Esophagus muscularis mucosa (tissue), 4 donors: ENCODE data around the gene PRDM15. TPM values are rescaled to one million over a fixed set of nuclear protein-coding genes. Genes with fewer than 3 reads are reported as not detected.
A peak's percentile ranks its signal among the peaks of the same experiment; 100 is the strongest.

Source experiments
- DNase-seq: peaks from one replicate; pipeline ENCODE4 v3.0.0-alpha.2; 2017; ENCODE audit errors: extremely low spot score
- H3K27ac ChIP-seq, 4 donors: fragments of 200-600 bp; sonication (generic); replicated peaks in 1 of 4; 1 replicate in 3 of 4; 2 replicates in 1 of 4; pipeline ENCODE4 v1.5.1; 2016 to 2019; ENCODE audit warnings: mild to moderate bottlenecking in 1 of 4
- H3K27me3 ChIP-seq, 4 donors: fragments of 200-600 bp; sonication (generic); one replicate each; pipeline versions ENCODE4 v1.5.1 to v1.6.0; 2016 to 2019
- H3K36me3 ChIP-seq, 4 donors: fragments of 200-600 bp; sonication (generic); one replicate each; pipeline ENCODE4 v1.5.1; 2016 to 2019
- H3K4me1 ChIP-seq, 4 donors: fragments of 200-600 bp; sonication (generic); one replicate each; pipeline ENCODE4 v1.5.1; 2016 to 2019
- H3K4me3 ChIP-seq, 4 donors: fragments of 200-600 bp; sonication (generic); 1 replicate in 2 of 4; 2 replicates in 2 of 4; pipeline ENCODE4 v1.5.1; 2016 to 2019; ENCODE audit warnings: mild to moderate bottlenecking in 4 of 4, moderate library complexity in 1 of 4
- H3K9me3 ChIP-seq, 4 donors: fragments of 200-600 bp; sonication (generic); 1 replicate in 3 of 4; 2 replicates in 1 of 4; pipeline ENCODE4 v1.5.1; 2016 to 2019
- CTCF ChIP-seq, 3 experiments: fragments of 200-600 bp in 2 of 3; fragments of 450-650 bp in 1 of 3; sonication (generic) in 2 of 3; IDR thresholded peaks; one replicate each; pipeline ENCODE4 v1.5.1; 2017 to 2019; ENCODE audit warnings: antibody characterized with exemption in 3 of 3, mild to moderate bottlenecking in 2 of 3, moderate library complexity in 1 of 3
- EP300 ChIP-seq: sonication (generic); formaldehyde crosslinking; IDR thresholded peaks from one replicate; pipeline ENCODE4 v1.6.1; 2017; ENCODE audit warnings: antibody characterized with exemption
- POLR2A ChIP-seq: fragments of 450-650 bp; IDR thresholded peaks from one replicate; pipeline ENCODE4 v1.6.1; 2017; ENCODE audit warnings: antibody characterized with exemption, moderate library complexity, mild to moderate bottlenecking, low read depth
- POLR2AphosphoS5 ChIP-seq, 2 donors: sonication (generic); formaldehyde crosslinking; IDR thresholded peaks; one replicate each; pipeline ENCODE4 v1.6.1; 2017; ENCODE audit warnings: antibody characterized with exemption in 2 of 2
- WGBS: methylation state at CpG from one replicate; pipeline ENCODE4 v1.1.5; 2018; 5-methylcytosine and 5-hydroxymethylcytosine counted together
- intact Hi-C: fragments of 100-400 bp; cut with DNase I; formaldehyde crosslinking; loops from one replicate; pipeline ENCODE4 v1.15.1; 2023
- total RNA-seq, 4 donors: library from RNA; depleted of rRNA; stranded (reverse); fragments of >200 nt; gene quantifications; one replicate each; pipeline versions ENCODE4 v1.1.0 to v1.2.1, GENCODE V29; 2016

PRDM15 gene
- total RNA-seq, 4 donors from 2014 or later: 5.0 to 6.3 (median 5.4) TPM

GRCh38 chr21:41777951-41778815 is 101.0 kb downstream of the PRDM15 start:
- Histone ChIP-seq H3K4me3 (peak overlapping the region in 1 of 4 donors; percentile 0), H3K27ac (no peak overlapping the region)

GRCh38 chr21:41776778-41777177 is 102.4 kb downstream of the PRDM15 start:
- H3K36me3 ChIP-seq: no peaks in the 10 kb centered on the region
- no peak for TF ChIP-seq POLR2AphosphoS5 (IDR thresholded peaks at IDR 0.05)
- no peak for TF ChIP-seq EP300
- TF ChIP-seq CTCF (IDR thresholded peaks at IDR 0.05): no peak
- TF ChIP-seq POLR2A: no peak
- no peak overlapping the region for H3K4me3 ChIP-seq
- no peaks in the 10 kb centered on the region for H3K9me3 ChIP-seq
- intact Hi-C loops: loop anchor here (5.0 kb wide), 1 partner anchor 41 kb away; no protein-coding TSS in a partner anchor
- H3K27ac ChIP-seq: no peak overlapping the region
- WGBS: 88% methylated on average over 4 of the region's 4 CpGs
- DNase-seq: no peak
- H3K27me3 ChIP-seq: peaks cover 0 to 88% (median 26%) of the 10 kb centered on the region in 4 donors
- H3K4me1 ChIP-seq: peaks cover 8 to 15% (median 11%) of the 10 kb centered on the region in 4 donors

More at GRCh38 chr21:41777951-41778815, 101.0 kb downstream of the PRDM15 start:
- peak; percentile 97 for DNase-seq
- intact Hi-C loops: loop anchor here (5.0 kb wide), 1 partner anchor 39 kb away; no protein-coding TSS in a partner anchor
- WGBS: 25% methylated on average over 38 of the region's 45 CpGs
- peak; percentile 13 to 50 for TF ChIP-seq POLR2AphosphoS5 (IDR thresholded peaks at IDR 0.05)
- no peak for TF ChIP-seq POLR2A
- TF ChIP-seq EP300: no peak
- TF ChIP-seq CTCF (IDR thresholded peaks at IDR 0.05): peak; percentile 90 to 99 (median 90)
- H3K4me1 ChIP-seq: peaks cover 8 to 15% (median 11%) of the 10 kb centered on the region in 4 donors
- H3K27me3 ChIP-seq: peaks cover 0 to 87% (median 20%) of the 10 kb centered on the region in 4 donors
- no peaks in the 10 kb centered on the region for H3K36me3 ChIP-seq
- H3K9me3 ChIP-seq: no peaks in the 10 kb centered on the region

- H3K36me3 ChIP-seq: no peaks in the 10 kb centered on the region
- no peak overlapping the region for H3K4me3 ChIP-seq
- TF ChIP-seq EP300 (no peak), POLR2A (no peak), POLR2AphosphoS5 (IDR thresholded peaks at IDR 0.05) (no peak), CTCF (IDR thresholded peaks at IDR 0.05) (no peak)
- peaks cover 8 to 15% (median 11%) of the 10 kb centered on the region in 4 donors for H3K4me1 ChIP-seq
- H3K27ac ChIP-seq: no peak overlapping the region
- H3K9me3 ChIP-seq: no peaks in the 10 kb centered on the region
- H3K27me3 ChIP-seq: peaks cover 0 to 87% (median 26%) of the 10 kb centered on the region in 4 donors
- no peak for DNase-seq
- intact Hi-C loops: loop anchor here (5.0 kb wide), 1 partner anchor 42 kb away; no protein-coding TSS in a partner anchor
- 71% methylated on average over 3 of the region's 3 CpGs for WGBS
Observed at GRCh38 chr21:41775149-41775472, 104.0 kb downstream of the PRDM15 start.

GRCh38 chr21:41774467-41775148 is 104.5 kb downstream of the PRDM15 start:
- WGBS: 67% methylated on average over 10 of the region's 10 CpGs
- Histone ChIP-seq H3K4me3 (no peak overlapping the region), H3K27me3 (peaks cover 0 to 87% (median 25%) of the 10 kb centered on the region in 4 donors), H3K9me3 (no peaks in the 10 kb centered on the region), H3K4me1 (peaks cover 8 to 15% (median 11%) of the 10 kb centered on the region in 4 donors), H3K27ac (no peak overlapping the region), H3K36me3 (no peaks in the 10 kb centered on the region)
- intact Hi-C loops: loop anchor here (5.0 kb wide), 1 partner anchor 43 kb away; no protein-coding TSS in a partner anchor
- no peak for DNase-seq
- TF ChIP-seq POLR2A: no peak
- no peak for TF ChIP-seq EP300
- no peak for TF ChIP-seq CTCF (IDR thresholded peaks at IDR 0.05)
- TF ChIP-seq POLR2AphosphoS5 (IDR thresholded peaks at IDR 0.05): no peak
